Activated naive CD4-positive, alpha-beta T cell treated with anti-CD3 and anti-CD28 coated beads for 36 hours (primary cell): ENCODE results near the gene PROKR1. TPM values are rescaled to one million over a fixed set of nuclear protein-coding genes. Genes with fewer than 3 reads are reported as not detected.
A peak's percentile ranks its signal among the peaks of the same experiment; 100 is the strongest.

Experiments used
- CTCF ChIA-PET: fragments of 350-600 bp; sonication (Branson Sonifier 250); formaldehyde crosslinking; loops from one replicate; lab custom pipeline; 2021; ENCODE audit warnings: antibody characterized with exemption; lab: Charles Lee
- DNase-seq: peaks from one replicate; pipeline ENCODE4 v3.0.0-alpha.2; 2020
- H3K27ac Mint-ChIP-seq: one replicate; pipeline ENCODE4 v1.8.0; 2021; ENCODE audit warnings: mild to moderate bottlenecking, mixed read lengths
- H3K27me3 Mint-ChIP-seq: one replicate; pipeline ENCODE4 v1.8.0; 2021; ENCODE audit warnings: low read depth, mixed read lengths
- H3K36me3 Mint-ChIP-seq: one replicate; pipeline ENCODE4 v1.8.0; 2021; ENCODE audit warnings: low read depth, mixed read lengths
- H3K4me1 Mint-ChIP-seq: one replicate; pipeline ENCODE4 v1.8.0; 2021; ENCODE audit warnings: low read depth, mixed read lengths
- H3K4me3 Mint-ChIP-seq: one replicate; pipeline ENCODE4 v1.8.0; 2021; ENCODE audit warnings: mild to moderate bottlenecking, moderate library complexity, mixed read lengths
- H3K9me3 Mint-ChIP-seq: one replicate; pipeline ENCODE4 v1.8.0; 2021; ENCODE audit warnings: mixed read lengths
- intact Hi-C: fragments of 100-400 bp; cut with micrococcal nuclease; formaldehyde crosslinking; loops from one replicate; pipeline ENCODE4 v1.15.1; 2023
- total RNA-seq, 2 experiments: library from RNA; stranded (reverse); gene quantifications; one replicate each; pipeline ENCODE4 v1.2.3, GENCODE V29; 2021

PROKR1 gene
- total RNA-seq, 2 experiments from 2014 or later: not detected

DNA sequence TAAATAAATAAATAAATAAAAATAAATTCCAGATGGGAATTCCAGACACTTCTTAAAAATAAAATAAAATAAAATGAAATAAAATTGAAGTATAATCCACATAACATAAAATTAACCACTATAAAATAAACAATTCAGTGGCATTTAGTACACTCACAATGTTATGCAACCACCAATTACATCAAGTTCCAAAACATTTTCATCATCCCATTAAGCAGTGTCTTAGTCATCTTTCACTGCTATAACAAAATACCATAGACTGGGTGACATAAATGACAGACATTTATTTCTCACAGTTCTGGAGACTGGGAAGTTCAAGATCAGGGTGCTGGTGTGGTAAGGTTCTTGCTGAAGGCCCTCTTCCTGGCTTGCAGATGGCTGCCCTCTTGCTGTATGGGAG lies 22.6 kb upstream of the PROKR1 start:
- no peaks in the 10 kb centered on the region for H3K4me1 Mint-ChIP-seq
- H3K27ac Mint-ChIP-seq: no peak overlapping the region
- DNase-seq: no peak
- peaks cover 7% of the 10 kb centered on the region for H3K9me3 Mint-ChIP-seq
- CTCF ChIA-PET: no interaction called here
- H3K4me3 Mint-ChIP-seq: no peak overlapping the region
- H3K27me3 Mint-ChIP-seq: no peaks in the 10 kb centered on the region
- intact Hi-C loops: no loop called here
- peaks cover 2% of the 10 kb centered on the region for H3K36me3 Mint-ChIP-seq

DNA sequence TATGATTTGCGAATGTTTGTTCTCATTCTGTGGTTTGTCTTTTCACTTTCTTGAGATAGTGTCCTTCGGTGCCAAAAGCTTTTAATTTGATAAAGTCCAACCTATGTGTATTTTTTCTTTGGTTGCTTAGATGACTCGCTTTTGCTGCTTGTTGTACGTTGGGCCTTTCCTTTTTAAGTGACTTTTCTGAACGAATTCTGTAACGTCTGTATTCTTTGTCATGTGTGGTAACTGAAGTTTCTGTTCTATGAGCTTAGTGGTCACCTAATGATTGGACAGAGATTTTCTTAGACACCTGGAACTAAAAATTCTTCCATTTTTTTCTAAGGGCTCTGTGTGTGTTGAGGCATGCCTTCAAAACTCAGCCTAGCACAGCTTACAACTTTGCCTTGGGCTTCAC lies 19.6 kb upstream of the PROKR1 start:
- Mint-ChIP-seq H3K36me3 (peaks cover under 1% of the 10 kb centered on the region), H3K27ac (no peak overlapping the region), H3K4me3 (no peak overlapping the region), H3K4me1 (no peaks in the 10 kb centered on the region), H3K9me3 (peaks cover 5% of the 10 kb centered on the region), H3K27me3 (peaks cover 2% of the 10 kb centered on the region)
- intact Hi-C loops: no loop called here
- no peak for DNase-seq
- CTCF ChIA-PET: interaction anchor here (1.8 kb wide), 1 partner anchor 29 kb away, joined by 5 read pairs; no protein-coding TSS in a partner anchor

DNA sequence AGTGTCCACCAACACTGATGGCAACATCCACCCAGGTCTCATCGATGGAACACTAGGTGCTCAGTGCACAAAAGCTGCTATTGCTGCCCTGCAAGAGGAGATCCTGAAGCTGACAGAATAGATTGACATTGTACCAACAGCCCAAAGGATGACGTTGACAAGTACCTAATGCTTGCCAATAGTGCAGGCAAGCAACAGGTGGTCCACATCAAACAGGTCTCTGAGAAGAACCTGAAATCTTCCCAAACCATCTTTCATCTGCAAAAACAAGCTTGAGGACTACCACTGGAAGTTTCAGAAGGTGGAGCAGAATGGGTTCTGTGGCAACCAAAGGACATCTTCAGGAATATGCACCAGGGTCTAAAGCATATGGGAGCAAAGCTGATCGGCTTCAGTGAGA lies 15.8 kb upstream of the PROKR1 start:
- intact Hi-C loops: no loop called here
- CTCF ChIA-PET: no interaction called here
- H3K4me3 Mint-ChIP-seq: no peak overlapping the region
- peaks cover 2% of the 10 kb centered on the region for H3K27me3 Mint-ChIP-seq
- H3K27ac Mint-ChIP-seq: no peak overlapping the region
- no peak for DNase-seq
- H3K36me3 Mint-ChIP-seq: peaks cover 2% of the 10 kb centered on the region
- no peaks in the 10 kb centered on the region for H3K4me1 Mint-ChIP-seq
- H3K9me3 Mint-ChIP-seq: peaks cover 4% of the 10 kb centered on the region

DNA sequence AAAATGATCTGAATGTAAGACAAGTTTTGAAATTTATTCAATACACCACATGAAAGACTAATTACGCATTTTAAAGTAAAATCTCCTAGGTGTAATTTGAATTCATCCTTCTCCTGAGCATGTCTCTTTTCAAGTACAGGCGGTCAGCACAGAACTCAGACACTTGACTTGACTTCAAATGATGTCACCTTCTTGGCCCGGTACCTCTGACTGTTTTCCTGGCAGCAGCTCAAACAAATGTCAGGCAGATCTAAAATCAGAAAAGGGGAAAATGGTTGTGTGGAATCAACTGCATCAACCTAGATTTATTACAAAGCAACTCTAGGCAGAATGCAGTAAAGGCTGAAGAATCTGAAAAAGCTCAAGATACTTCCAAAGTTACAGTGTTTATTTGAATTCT lies 11.4 kb upstream of the PROKR1 start:
- Mint-ChIP-seq H3K27me3 (peaks cover 7% of the 10 kb centered on the region), H3K4me3 (no peak overlapping the region), H3K9me3 (peaks cover 2% of the 10 kb centered on the region), H3K4me1 (no peaks in the 10 kb centered on the region), H3K27ac (no peak overlapping the region), H3K36me3 (peaks cover 2% of the 10 kb centered on the region)
- intact Hi-C loops: no loop called here
- no peak for DNase-seq
- CTCF ChIA-PET: no interaction called here

DNA sequence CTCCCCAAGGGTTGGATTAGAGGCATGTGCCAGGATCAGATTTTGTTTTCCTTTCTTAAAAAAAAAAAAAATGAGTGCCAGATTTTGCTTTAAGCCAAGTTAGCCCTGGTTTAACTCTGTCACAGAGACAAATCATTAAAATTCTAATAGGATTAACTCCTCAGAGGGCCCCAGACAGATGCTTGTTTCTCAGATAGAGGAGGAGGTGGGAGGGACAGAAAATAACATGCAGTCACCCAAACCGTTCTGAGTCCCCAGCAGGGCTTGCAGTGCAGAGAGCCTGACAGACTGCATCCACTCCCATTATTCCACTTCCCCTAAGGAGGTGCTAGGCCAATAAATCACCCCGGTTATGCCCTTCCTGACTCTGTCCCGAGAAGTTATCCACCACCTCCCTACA lies 6.3 kb upstream of the PROKR1 start:
- no peak overlapping the region for H3K4me3 Mint-ChIP-seq
- H3K27me3 Mint-ChIP-seq: peaks cover 24% of the 10 kb centered on the region
- CTCF ChIA-PET: no interaction called here

GRCh38 chr2:68643874-68644485 lies 601 bp downstream of the PROKR1 start:
- Mint-ChIP-seq H3K27me3 (peaks cover 65% of the 10 kb centered on the region), H3K4me3 (peak overlapping the region; percentile 25), H3K36me3 (no peaks in the 10 kb centered on the region), H3K9me3 (peaks cover 2% of the 10 kb centered on the region), H3K27ac (no peak overlapping the region), H3K4me1 (peaks cover 10% of the 10 kb centered on the region)
- intact Hi-C loops: no loop called here
- no peak for DNase-seq
- CTCF ChIA-PET: interaction anchor here (0.6 to 1.2 kb wide), 2 partner anchors 55 to 178 kb away, joined by 3 read pairs; no protein-coding TSS in a partner anchor

More for the DNA sequence above, 6.3 kb upstream of the PROKR1 start:
- H3K4me1 Mint-ChIP-seq: no peaks in the 10 kb centered on the region
- H3K27ac Mint-ChIP-seq: no peak overlapping the region
- peaks cover 2% of the 10 kb centered on the region for H3K9me3 Mint-ChIP-seq
- intact Hi-C loops: no loop called here
- H3K36me3 Mint-ChIP-seq: no peaks in the 10 kb centered on the region
- no peak for DNase-seq

DNA sequence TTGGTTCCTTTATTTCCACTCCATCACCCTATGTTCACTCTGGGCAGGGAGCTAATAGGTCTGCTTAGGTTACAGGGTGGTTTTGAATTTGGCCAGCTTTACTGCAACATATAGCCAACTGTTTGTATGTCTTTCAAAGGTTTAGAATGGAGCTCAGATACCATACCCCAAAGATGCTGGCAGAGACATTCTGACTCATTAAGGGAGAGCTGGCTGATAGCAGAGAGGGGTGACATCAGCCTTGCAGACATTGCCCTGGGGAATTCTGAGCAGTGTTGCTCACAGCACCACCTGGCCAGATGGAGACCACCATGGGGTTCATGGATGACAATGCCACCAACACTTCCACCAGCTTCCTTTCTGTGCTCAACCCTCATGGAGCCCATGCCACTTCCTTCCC lies 2.1 kb downstream of the PROKR1 start:
- Mint-ChIP-seq H3K4me1 (peaks cover 10% of the 10 kb centered on the region), H3K36me3 (no peaks in the 10 kb centered on the region), H3K4me3 (no peak overlapping the region), H3K27ac (no peak overlapping the region), H3K27me3 (peaks cover 66% of the 10 kb centered on the region), H3K9me3 (peaks cover 2% of the 10 kb centered on the region)
- peak; percentile 41 for DNase-seq
- intact Hi-C loops: loop anchor here (1.0 to 5.0 kb wide), 2 partner anchors 157 to 283 kb away; no protein-coding TSS in a partner anchor
- CTCF ChIA-PET: interaction anchor here (1.4 kb wide), 1 partner anchor 50 kb away, joined by 7 read pairs; no protein-coding TSS in a partner anchor

DNA sequence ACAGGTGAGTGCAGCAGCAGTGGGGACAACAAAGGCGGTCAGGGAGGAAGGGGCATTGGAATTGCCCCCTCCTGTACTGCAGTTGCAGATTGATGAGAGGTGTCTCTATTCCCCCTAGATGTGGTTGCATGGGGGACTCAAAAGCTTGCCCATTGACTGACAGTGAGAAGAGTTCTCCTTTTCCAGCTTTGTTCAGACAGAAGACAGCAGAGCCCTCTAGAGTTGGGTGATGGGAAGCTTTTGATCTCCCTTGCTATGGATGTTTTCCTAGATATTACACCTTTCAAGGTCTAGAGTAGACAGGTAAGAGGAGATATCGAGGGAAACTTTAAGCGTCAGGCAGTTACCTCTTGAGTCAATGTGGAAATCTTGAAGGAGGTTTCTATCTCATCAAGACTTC lies 2.9 kb downstream of the PROKR1 start:
- no peak overlapping the region for H3K4me3 Mint-ChIP-seq
- H3K36me3 Mint-ChIP-seq: no peaks in the 10 kb centered on the region
- peaks cover 59% of the 10 kb centered on the region for H3K27me3 Mint-ChIP-seq
- H3K9me3 Mint-ChIP-seq: no peaks in the 10 kb centered on the region
- no peak overlapping the region for H3K27ac Mint-ChIP-seq
- CTCF ChIA-PET: interaction anchor here (1.0 to 1.4 kb wide), 2 partner anchors 51 to 180 kb away, joined by 3 to 7 read pairs; no protein-coding TSS in a partner anchor
- DNase-seq: no peak
- intact Hi-C loops: loop anchor here (1.0 to 5.0 kb wide), 2 partner anchors 179 to 284 kb away; partner anchors contain the start of genes APLF and FBXO48
- peaks cover 18% of the 10 kb centered on the region for H3K4me1 Mint-ChIP-seq

GRCh38 chr2:68650645-68651044 lies 7.3 kb downstream of the PROKR1 start:
- H3K4me3 Mint-ChIP-seq: no peak overlapping the region
- H3K36me3 Mint-ChIP-seq: no peaks in the 10 kb centered on the region
- no peak overlapping the region for H3K27ac Mint-ChIP-seq
- no peak for DNase-seq
- CTCF ChIA-PET: no interaction called here
- H3K27me3 Mint-ChIP-seq: peaks cover 27% of the 10 kb centered on the region
- no peaks in the 10 kb centered on the region for H3K9me3 Mint-ChIP-seq
- intact Hi-C loops: loop anchor here (5.0 kb wide), 2 partner anchors 182 to 263 kb away; no protein-coding TSS in a partner anchor
- peaks cover 44% of the 10 kb centered on the region for H3K4me1 Mint-ChIP-seq

GRCh38 chr2:68653034-68653433 lies 9.7 kb downstream of the PROKR1 start:
- CTCF ChIA-PET: interaction anchor here (0.6 to 1.7 kb wide), 7 partner anchors 38 to 365 kb away, joined by 3 to 7 read pairs (median 5); no protein-coding TSS in a partner anchor
- DNase-seq: peak; percentile 22
- Mint-ChIP-seq H3K27ac (no peak overlapping the region), H3K4me3 (no peak overlapping the region), H3K36me3 (no peaks in the 10 kb centered on the region), H3K9me3 (no peaks in the 10 kb centered on the region), H3K4me1 (peaks cover 43% of the 10 kb centered on the region), H3K27me3 (peaks cover 18% of the 10 kb centered on the region)
- intact Hi-C loops: loop anchor here (1.0 to 5.0 kb wide), 9 partner anchors 10 to 266 kb away; partner anchors contain the start of genes APLF, ARHGAP25 and FBXO48

DNA sequence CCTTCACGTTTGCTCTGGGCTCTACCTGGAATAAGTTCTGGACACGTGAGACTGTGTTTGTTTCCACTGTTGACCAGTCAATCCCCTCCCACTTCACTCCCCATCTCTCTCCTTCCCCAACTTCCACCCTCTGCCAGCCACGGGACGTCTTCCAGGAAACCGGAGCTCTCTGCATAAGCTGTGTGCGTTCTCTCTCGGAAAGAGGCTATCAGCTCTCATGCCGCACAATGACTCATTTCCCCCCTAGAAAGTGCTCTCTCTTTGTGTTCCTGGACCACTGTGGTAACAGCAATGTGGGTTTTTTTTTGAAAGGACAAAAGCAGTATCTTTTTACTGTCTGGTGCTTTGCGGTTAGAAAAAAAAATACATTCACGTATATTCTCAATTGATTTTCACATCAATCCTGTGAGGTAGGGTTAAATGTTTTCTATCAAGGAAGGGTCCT lies 10.2 kb downstream of the PROKR1 start:
- intact Hi-C loops: loop anchor here (1.0 to 5.0 kb wide), 9 partner anchors 10 to 266 kb away; partner anchors contain the start of genes APLF, ARHGAP25 and FBXO48
- peak; percentile 78 for DNase-seq
- CTCF ChIA-PET: interaction anchor here (0.6 to 1.7 kb wide), 3 partner anchors 38 to 365 kb away, joined by 3 to 6 read pairs (median 4); no protein-coding TSS in a partner anchor
- Mint-ChIP-seq H3K9me3 (no peaks in the 10 kb centered on the region), H3K27me3 (peaks cover 18% of the 10 kb centered on the region), H3K4me1 (peaks cover 43% of the 10 kb centered on the region), H3K27ac (peak overlapping the region; percentile 63), H3K4me3 (peak overlapping the region; percentile 0), H3K36me3 (no peaks in the 10 kb centered on the region)

DNA sequence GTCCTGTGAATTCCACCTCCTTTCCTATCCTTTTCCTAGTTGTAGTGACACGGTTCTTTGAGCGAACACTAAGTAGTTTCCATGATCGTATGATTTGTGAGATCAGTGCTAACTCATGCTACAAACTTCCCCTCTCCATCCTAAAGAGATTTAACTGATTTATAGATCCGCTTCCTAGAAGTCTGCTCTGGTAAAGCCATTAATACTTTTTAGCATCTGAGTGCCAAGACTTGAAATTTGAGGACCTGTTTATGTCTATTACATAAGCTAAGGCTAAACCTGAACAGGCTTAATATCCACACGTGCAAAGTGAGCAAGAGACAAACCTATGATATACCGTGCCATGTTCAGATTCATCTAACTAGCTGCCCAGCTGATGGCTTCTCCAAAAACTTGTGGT lies 14.9 kb downstream of the PROKR1 start:
- no peak for DNase-seq
- peaks cover 19% of the 10 kb centered on the region for H3K27me3 Mint-ChIP-seq
- CTCF ChIA-PET: interaction anchor here (1.8 kb wide), 1 partner anchor 63 kb away, joined by 6 read pairs; no protein-coding TSS in a partner anchor
- H3K4me1 Mint-ChIP-seq: peaks cover 31% of the 10 kb centered on the region
- H3K27ac Mint-ChIP-seq: no peak overlapping the region
- H3K36me3 Mint-ChIP-seq: no peaks in the 10 kb centered on the region
- H3K4me3 Mint-ChIP-seq: no peak overlapping the region
- no peaks in the 10 kb centered on the region for H3K9me3 Mint-ChIP-seq
- intact Hi-C loops: no loop called here
